ENCODE measurements around the gene STARD7. TPM values are rescaled to one million over a fixed set of nuclear protein-coding genes. Genes with fewer than 3 reads are reported as not detected.
"Not testable (repeated sequence)": the region's sequence is repeated elsewhere in the genome, so short reads cannot be mapped to it uniquely, and the experiment has no call there.

STARD7 gene, protein sequence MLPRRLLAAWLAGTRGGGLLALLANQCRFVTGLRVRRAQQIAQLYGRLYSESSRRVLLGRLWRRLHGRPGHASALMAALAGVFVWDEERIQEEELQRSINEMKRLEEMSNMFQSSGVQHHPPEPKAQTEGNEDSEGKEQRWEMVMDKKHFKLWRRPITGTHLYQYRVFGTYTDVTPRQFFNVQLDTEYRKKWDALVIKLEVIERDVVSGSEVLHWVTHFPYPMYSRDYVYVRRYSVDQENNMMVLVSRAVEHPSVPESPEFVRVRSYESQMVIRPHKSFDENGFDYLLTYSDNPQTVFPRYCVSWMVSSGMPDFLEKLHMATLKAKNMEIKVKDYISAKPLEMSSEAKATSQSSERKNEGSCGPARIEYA
- 148 and 158 TPM in 2 replicates for total RNA-seq

- Mint-ChIP-seq H3K4me3 (peak within 1 kb of the TSS; percentile 92), H3K4me1 (peaks cover 74% of the 10 kb centered on the region), H3K27ac (peak within 1 kb of the TSS; percentile 91), H3K9me3 (no peaks in the 10 kb centered on the region), H3K27me3 (no peaks in the 10 kb centered on the region), H3K36me3 (ENCODE audit: low read depth) (peaks cover 26% of the 10 kb centered on the region)
- POLR2A ChIA-PET: interaction anchor here (0.6 to 3.6 kb wide), 36 partner anchors 9 to 433 kb away, joined by 3 to 63 read pairs (median 9); partner anchors contain the start of genes ASTL, CIAO1, DUSP2 and NCAPH
- ATAC-seq (ENCODE audit: low read depth) (peak; percentile 89), DNase-seq (peak; percentile 96)
- CTCF ChIA-PET: interaction anchor here (0.5 to 1.7 kb wide), 7 partner anchors 25 to 91 kb away, joined by 3 to 10 read pairs (median 4); partner anchors contain the start of gene ASTL
- no peak for TF ChIP-seq CTCF (IDR thresholded peaks at IDR 0.05)
- intact Hi-C loops (cut with micrococcal nuclease): loop anchor here (1.0 to 2.0 kb wide), 8 partner anchors 9 to 330 kb away; partner anchors contain the start of gene CIAO1
These were observed at the start of gene STARD7 for GRCh38 chr2:96208143-96209010. TSS of gene STARD7 (minus strand) at chr2:96208827. CDS start at chr2:96208434, 393 bp downstream.

- ChIA-PET CTCF (interaction anchor here (1.5 kb wide), 1 partner anchor 15 kb away, joined by 4 read pairs; no protein-coding TSS in a partner anchor), POLR2A (interaction anchor here (0.7 to 4.9 kb wide), 3 partner anchors 8 to 49 kb away, joined by 3 to 24 read pairs (median 4); partner anchors contain the start of genes CIAO1, STARD7 and TMEM127)
- not testable (repeated sequence) for ATAC-seq (ENCODE audit: low read depth); H3K27me3 Mint-ChIP-seq; H3K9me3 Mint-ChIP-seq; DNase-seq
- Mint-ChIP-seq H3K4me1 (peaks cover 78% of the 10 kb centered on the region), H3K27ac (peak overlapping the region; percentile 30), H3K4me3 (peak overlapping the region; percentile 25), H3K36me3 (ENCODE audit: low read depth) (peaks cover 71% of the 10 kb centered on the region)
- intact Hi-C loops (cut with micrococcal nuclease): loop anchor here (2.0 kb wide), 1 partner anchor 15 kb away; no protein-coding TSS in a partner anchor
These were observed 49.1 kb upstream of the STARD7 start for GRCh38 chr2:96257744-96258143.

DNA sequence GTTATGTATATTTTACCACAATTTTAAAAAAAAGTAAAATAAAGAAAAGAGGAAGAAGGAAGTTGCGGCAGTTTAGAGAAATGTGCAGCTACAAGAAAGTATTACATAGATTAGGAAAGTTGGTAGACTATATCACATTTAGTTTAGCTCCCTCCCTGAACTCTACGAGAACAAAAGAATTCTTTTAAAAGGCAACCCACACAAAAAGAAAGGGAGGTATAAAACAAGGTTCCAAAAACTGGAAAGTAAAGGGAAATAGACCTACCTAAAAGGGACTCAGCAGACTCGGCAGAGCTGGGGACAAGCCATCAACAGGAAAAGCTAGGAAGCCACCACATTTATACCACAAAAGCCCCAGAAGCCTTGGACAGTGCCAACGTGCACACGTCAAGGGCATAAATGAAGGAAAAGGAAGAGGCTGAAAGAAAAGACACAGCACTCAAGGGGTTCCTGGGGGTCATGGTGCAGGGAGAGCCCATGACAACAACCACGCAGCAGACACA, 48.0 kb upstream of the STARD7 start:
- no peak for TF ChIP-seq CTCF (IDR thresholded peaks at IDR 0.05)
- intact Hi-C loops (cut with micrococcal nuclease): loop anchor here (1.0 to 2.0 kb wide), 2 partner anchors 9 to 14 kb away; partner anchors contain the start of gene TMEM127
- H3K27ac Mint-ChIP-seq: peak overlapping the region; percentile 88
- ChIA-PET POLR2A (interaction anchor here (0.6 to 4.9 kb wide), 12 partner anchors 9 to 118 kb away, joined by 3 to 24 read pairs (median 7); partner anchors contain the start of genes ASTL, CIAO1, STARD7 and TMEM127), CTCF (interaction anchor here (0.7 to 1.6 kb wide), 6 partner anchors 8 to 264 kb away, joined by 3 to 4 read pairs (median 3); no protein-coding TSS in a partner anchor)
- H3K4me1 Mint-ChIP-seq: peaks cover 71% of the 10 kb centered on the region
- no peaks in the 10 kb centered on the region for H3K9me3 Mint-ChIP-seq
- peak overlapping the region; percentile 71 for H3K4me3 Mint-ChIP-seq
- H3K36me3 Mint-ChIP-seq (ENCODE audit: low read depth): peaks cover 74% of the 10 kb centered on the region
- no peaks in the 10 kb centered on the region for H3K27me3 Mint-ChIP-seq
- DNase-seq: no peak
- no peak for ATAC-seq (ENCODE audit: low read depth)

- Mint-ChIP-seq H3K9me3 (no peaks in the 10 kb centered on the region), H3K4me3 (no peak overlapping the region), H3K27me3 (no peaks in the 10 kb centered on the region), H3K27ac (no peak overlapping the region), H3K4me1 (peaks cover 50% of the 10 kb centered on the region), H3K36me3 (ENCODE audit: low read depth) (peaks cover 77% of the 10 kb centered on the region)
- intact Hi-C loops (cut with micrococcal nuclease): no loop called here
- TF ChIP-seq CTCF (IDR thresholded peaks at IDR 0.05): no peak
- POLR2A ChIA-PET: interaction anchor here (0.6 to 4.9 kb wide), 5 partner anchors 12 to 46 kb away, joined by 3 to 24 read pairs (median 5); partner anchors contain the start of gene STARD7
- no peak for ATAC-seq (ENCODE audit: low read depth)
- no peak for DNase-seq
- CTCF ChIA-PET: no interaction called here
These were observed 45.9 kb upstream of the STARD7 start for GRCh38 chr2:96254571-96254970.

GRCh38 chr2:96253006-96253405, 44.4 kb upstream of the STARD7 start:
- ChIA-PET CTCF (no interaction called here), POLR2A (interaction anchor here (0.5 to 4.9 kb wide), 4 partner anchors 11 to 227 kb away, joined by 5 to 24 read pairs (median 8); partner anchors contain the start of gene STARD7)
- no peak for TF ChIP-seq CTCF (IDR thresholded peaks at IDR 0.05)
- no peak for ATAC-seq (ENCODE audit: low read depth)
- no peaks in the 10 kb centered on the region for H3K9me3 Mint-ChIP-seq
- H3K4me1 Mint-ChIP-seq: peaks cover 34% of the 10 kb centered on the region
- intact Hi-C loops (cut with micrococcal nuclease): no loop called here
- no peaks in the 10 kb centered on the region for H3K27me3 Mint-ChIP-seq
- no peak for DNase-seq
- H3K36me3 Mint-ChIP-seq (ENCODE audit: low read depth): peaks cover 67% of the 10 kb centered on the region
- H3K4me3 Mint-ChIP-seq: no peak overlapping the region
- H3K27ac Mint-ChIP-seq: no peak overlapping the region

All from activated B cell treated with CpG ODN at 0.5 μM for 24 hours (primary cell).